GM23338 (cell line): ENCODE data around the gene SBNO1. TPM values are rescaled to one million over a fixed set of nuclear protein-coding genes. Genes with fewer than 3 reads are reported as not detected.
"Not testable (repeated sequence)": the region's sequence is repeated elsewhere in the genome, so short reads cannot be mapped to it uniquely, and the experiment has no call there.

ENCODE experiments used
- ATAC-seq: fragments of 200-7000 bp; cut with Tn5 transposase; 3 replicates; pipeline ENCODE4 v1.9.1; 2020
- DNase-seq: peaks from one replicate; pipeline ENCODE4 v3.0.0-alpha.2; 2015; ENCODE audit warnings: low spot score
- H2AFZ ChIP-seq: fragments of 200-600 bp; sonication (generic); 2 replicates; pipeline ENCODE4 v1.8.0; 2016; ENCODE audit warnings: antibody characterized with exemption, mild to moderate bottlenecking, moderate library complexity
- H3F3A ChIP-seq: fragments of 200-600 bp; sonication (generic); replicated peaks from 2 replicates; pipeline ENCODE4 v1.8.0; 2017; ENCODE audit warnings: antibody characterized with exemption, mixed run types, low read depth
- H3K27ac ChIP-seq: fragments of 200-600 bp; sonication (generic); 2 replicates; pipeline ENCODE4 v1.6.1; 2016; ENCODE audit warnings: low read depth
- H3K27me3 ChIP-seq: fragments of 200-600 bp; sonication (generic); 2 replicates; pipeline ENCODE4 v1.8.0; 2016; ENCODE audit warnings: mild to moderate bottlenecking, mixed run types, moderate library complexity; ENCODE audit not compliant: insufficient read depth
- H3K36me3 ChIP-seq: fragments of 200-600 bp; sonication (generic); 2 replicates; pipeline ENCODE4 v1.8.0; 2016; ENCODE audit warnings: mild to moderate bottlenecking; ENCODE audit not compliant: insufficient read depth
- H3K4me1 ChIP-seq: fragments of 200-600 bp; sonication (generic); 2 replicates; pipeline ENCODE4 v1.8.0; 2016; ENCODE audit warnings: mild to moderate bottlenecking, moderate library complexity; ENCODE audit not compliant: insufficient read depth
- H3K4me2 ChIP-seq: fragments of 200-600 bp; sonication (generic); 2 replicates; pipeline ENCODE4 v1.7.1; 2017; ENCODE audit warnings: mixed run types
- H3K4me3 ChIP-seq: fragments of 200-600 bp; sonication (generic); 2 replicates; pipeline ENCODE4 v1.6.1; 2016; ENCODE audit warnings: mixed run types
- H3K79me2 ChIP-seq: fragments of 200-600 bp; sonication (generic); replicated peaks from 2 replicates; pipeline ENCODE4 v1.8.0; 2017; ENCODE audit warnings: mild to moderate bottlenecking; ENCODE audit not compliant: insufficient read depth
- H3K9me2 ChIP-seq: fragments of 200-600 bp; sonication (generic); 2 replicates; pipeline ENCODE4 v1.8.0; 2017; ENCODE audit not compliant: insufficient read depth
- H4K20me1 ChIP-seq: fragments of 200-600 bp; sonication (generic); replicated peaks from 2 replicates; pipeline ENCODE4 v1.8.0; 2017; ENCODE audit warnings: mild to moderate bottlenecking; ENCODE audit not compliant: insufficient read depth
- H3K27ac Mint-ChIP-seq: 2 replicates; pipeline ENCODE4 v1.8.0; 2020; ENCODE audit warnings: inconsistent platforms, mild to moderate bottlenecking, moderate library complexity, mixed read lengths
- H3K27me3 Mint-ChIP-seq: 3 replicates; pipeline ENCODE4 v1.8.0; 2022; ENCODE audit warnings: low read depth, mild to moderate bottlenecking, moderate library complexity, mixed read lengths, inconsistent platforms; ENCODE audit not compliant: insufficient read depth, poor library complexity
- H3K36me3 Mint-ChIP-seq: 3 replicates; pipeline ENCODE4 v1.8.0; 2021; ENCODE audit warnings: low read depth, mild to moderate bottlenecking, inconsistent platforms, moderate library complexity, mixed read lengths
- H3K4me1 Mint-ChIP-seq: 3 replicates; pipeline ENCODE4 v1.8.0; 2020; ENCODE audit warnings: mild to moderate bottlenecking, inconsistent platforms, mixed read lengths
- H3K4me3 Mint-ChIP-seq: 3 replicates; pipeline ENCODE4 v1.8.0; 2021; ENCODE audit warnings: moderate library complexity, mild to moderate bottlenecking, inconsistent platforms, mixed read lengths
- H3K9me3 Mint-ChIP-seq: 3 replicates; pipeline ENCODE4 v1.8.0; 2020; ENCODE audit warnings: moderate library complexity, mild to moderate bottlenecking, inconsistent platforms, mixed read lengths
- EZH2 ChIP-seq: fragments of 200-600 bp; sonication (generic); IDR thresholded peaks from one replicate; pipeline ENCODE4 v1.8.0; 2017; ENCODE audit warnings: antibody characterized with exemption, mild to moderate bottlenecking, low read depth; ENCODE audit not compliant: unreplicated experiment
- EZH2phosphoT487 ChIP-seq: fragments of 200-600 bp; sonication (generic); IDR thresholded peaks from one replicate; pipeline ENCODE4 v1.8.1; 2018; ENCODE audit warnings: antibody characterized with exemption; ENCODE audit not compliant: unreplicated experiment
- POLR2AphosphoS5 ChIP-seq: IDR thresholded peaks from 2 replicates; pipeline ENCODE4 v1.6.1; 2016; ENCODE audit warnings: antibody characterized with exemption, low read depth
- ZNF114 ChIP-seq: fragments of 250-450 bp; sonication (Bioruptor Pico); IDR thresholded peaks from 2 replicates; pipeline ENCODE4 v1.5.0; 2020; ENCODE audit warnings: mild to moderate bottlenecking, moderate library complexity
- ZNF331 ChIP-seq: fragments of 250-450 bp; sonication (Bioruptor Pico); IDR thresholded peaks from 2 replicates; pipeline ENCODE4 v1.5.0; 2020; ENCODE audit warnings: low read depth, mild to moderate bottlenecking, moderate library complexity
- polyA plus RNA-seq: library from polyadenylated mRNA; unstranded; fragments of >200 nt; fragmentation: Nextera tagmentation; extraction: Ambion mirVana; gene quantifications from 2 replicates; pipeline ENCODE4 v1.2.1, GENCODE V29; 2016
- total RNA-seq: library from RNA; depleted of rRNA; stranded (reverse); fragments of >200 nt; shearing (Covaris generic); gene quantifications from 2 replicates; pipeline ENCODE4 v1.2.3, GENCODE V29; 2014
- TF ChIP-seq, protein P1 (sequence below), 2 experiments: fragments of 200-600 bp in 1 of 2; sonication (generic) in 1 of 2; conservative IDR thresholded peaks; 2 replicates each; pipeline versions ENCODE4 v1.5.1 to v1.6.1; 2016 to 2017; ENCODE audit warnings: antibody characterized with exemption in 2 of 2, low read depth in 2 of 2, mild to moderate bottlenecking in 2 of 2, moderate library complexity in 1 of 2
- TF ChIP-seq, protein P2 (sequence below): fragments of 250-450 bp; sonication (Bioruptor Pico); IDR thresholded peaks from 2 replicates; pipeline ENCODE4 v1.5.0; 2020; ENCODE audit warnings: mild to moderate bottlenecking, moderate library complexity

SBNO1 gene
- total and polyA plus RNA-seq, 2 experiments from 2014 or later: 34.9 to 49.5 TPM

DNA sequence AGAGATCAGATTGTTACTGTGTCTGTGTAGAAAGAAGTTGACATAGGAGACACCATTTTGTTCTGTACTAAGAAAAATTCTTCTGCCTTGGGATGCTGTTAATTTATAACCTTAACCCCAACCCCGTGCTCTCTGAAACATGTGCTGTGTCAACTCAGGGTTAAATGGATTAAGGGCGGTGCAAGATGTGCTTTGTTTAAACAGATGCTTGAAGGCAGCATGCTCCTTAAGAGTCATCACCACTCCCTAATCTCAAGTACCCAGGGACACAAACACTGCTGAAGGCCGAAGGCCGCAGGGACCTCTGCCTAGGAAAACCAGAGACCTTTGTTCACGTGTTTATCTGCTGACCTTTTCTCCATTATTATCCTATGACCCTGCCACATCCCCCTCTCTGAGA lies 7.8 kb upstream of the SBNO1 start:
- H3K4me1 ChIP-seq, H2AFZ ChIP-seq, H3K4me3 Mint-ChIP-seq, H3K36me3 ChIP-seq, H3K4me3 ChIP-seq, H3K27ac Mint-ChIP-seq, DNase-seq, H3F3A ChIP-seq, ATAC-seq, H3K36me3 Mint-ChIP-seq, H3K27me3 Mint-ChIP-seq, H3K27ac ChIP-seq, H4K20me1 ChIP-seq, H3K4me1 Mint-ChIP-seq, H3K27me3 ChIP-seq, H3K9me2 ChIP-seq, H3K79me2 ChIP-seq, H3K9me3 Mint-ChIP-seq, H3K4me2 ChIP-seq: not testable (repeated sequence)

DNA sequence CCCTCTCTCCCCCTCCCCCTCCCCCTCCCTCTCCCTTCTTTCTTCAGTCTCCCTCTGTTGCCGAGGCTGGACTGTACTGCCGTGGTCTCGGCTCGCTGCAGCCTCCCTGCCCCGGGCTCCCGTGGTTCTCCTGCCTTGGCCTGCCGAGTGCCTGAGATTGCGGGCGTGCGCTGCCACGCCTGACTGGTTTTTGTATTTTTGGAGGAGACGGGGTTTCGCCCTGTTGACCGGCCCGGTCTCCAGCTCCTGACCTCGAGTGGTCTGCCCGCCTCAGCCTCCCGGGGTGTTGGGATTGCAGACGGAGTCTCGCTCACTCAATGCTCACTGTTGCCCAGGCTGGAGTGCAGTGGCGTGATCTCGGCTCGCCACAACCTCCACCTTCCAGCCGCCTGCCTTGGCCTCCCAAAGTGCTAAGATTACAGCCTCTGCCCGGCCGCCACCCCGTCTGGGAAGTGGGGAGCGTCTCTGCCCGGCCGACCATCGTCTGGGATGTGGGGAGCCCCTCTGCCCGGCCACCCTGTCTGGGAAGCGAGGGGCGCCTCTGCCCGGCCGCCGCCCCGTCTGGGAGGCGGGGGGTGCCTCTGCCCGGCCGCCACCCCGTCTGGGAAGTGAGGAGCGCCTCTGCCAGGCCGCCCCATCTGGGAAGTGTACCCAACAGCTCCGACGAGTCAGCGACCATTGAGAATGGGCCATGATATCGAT lies 7.2 kb upstream of the SBNO1 start:
- H3K9me3 Mint-ChIP-seq, H3K4me1 ChIP-seq, H4K20me1 ChIP-seq, H3K27me3 ChIP-seq, H3K4me1 Mint-ChIP-seq, H2AFZ ChIP-seq, H3K4me3 ChIP-seq, H3K9me2 ChIP-seq, ATAC-seq, H3K27ac ChIP-seq, H3K4me2 ChIP-seq, H3K36me3 Mint-ChIP-seq, H3K27ac Mint-ChIP-seq, H3K27me3 Mint-ChIP-seq, H3K36me3 ChIP-seq, H3F3A ChIP-seq, H3K79me2 ChIP-seq, H3K4me3 Mint-ChIP-seq, DNase-seq: not testable (repeated sequence)

DNA sequence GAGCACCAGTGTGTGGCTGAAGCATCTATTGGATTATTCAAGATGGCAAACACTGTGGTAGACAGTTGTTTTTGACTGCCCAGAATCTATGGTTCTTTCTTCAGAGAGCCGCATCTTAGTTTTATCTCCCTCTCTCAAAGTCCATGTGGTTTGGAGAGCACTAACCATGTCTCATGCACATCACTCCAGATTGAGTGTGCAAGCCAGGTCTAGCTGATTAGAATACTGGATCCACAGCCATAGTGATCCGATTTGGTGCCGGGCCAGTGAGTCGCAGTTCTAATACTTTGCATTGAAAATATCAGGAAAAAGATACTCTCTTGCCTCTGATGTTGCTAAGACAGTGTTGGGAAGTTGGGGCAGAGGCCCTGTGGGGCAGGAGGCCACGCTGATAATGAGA lies 4.6 kb upstream of the SBNO1 start:
- H3K79me2 ChIP-seq: peaks cover 3% of the 10 kb centered on the region
- Mint-ChIP-seq H3K4me1 (peaks cover 3% of the 10 kb centered on the region), H3K4me3 (no peak overlapping the region), H3K27ac (no peak overlapping the region), H3K27me3 (peaks cover 3% of the 10 kb centered on the region), H3K9me3 (no peaks in the 10 kb centered on the region), H3K36me3 (no peaks in the 10 kb centered on the region)
- TF ChIP-seq, protein P1, sequence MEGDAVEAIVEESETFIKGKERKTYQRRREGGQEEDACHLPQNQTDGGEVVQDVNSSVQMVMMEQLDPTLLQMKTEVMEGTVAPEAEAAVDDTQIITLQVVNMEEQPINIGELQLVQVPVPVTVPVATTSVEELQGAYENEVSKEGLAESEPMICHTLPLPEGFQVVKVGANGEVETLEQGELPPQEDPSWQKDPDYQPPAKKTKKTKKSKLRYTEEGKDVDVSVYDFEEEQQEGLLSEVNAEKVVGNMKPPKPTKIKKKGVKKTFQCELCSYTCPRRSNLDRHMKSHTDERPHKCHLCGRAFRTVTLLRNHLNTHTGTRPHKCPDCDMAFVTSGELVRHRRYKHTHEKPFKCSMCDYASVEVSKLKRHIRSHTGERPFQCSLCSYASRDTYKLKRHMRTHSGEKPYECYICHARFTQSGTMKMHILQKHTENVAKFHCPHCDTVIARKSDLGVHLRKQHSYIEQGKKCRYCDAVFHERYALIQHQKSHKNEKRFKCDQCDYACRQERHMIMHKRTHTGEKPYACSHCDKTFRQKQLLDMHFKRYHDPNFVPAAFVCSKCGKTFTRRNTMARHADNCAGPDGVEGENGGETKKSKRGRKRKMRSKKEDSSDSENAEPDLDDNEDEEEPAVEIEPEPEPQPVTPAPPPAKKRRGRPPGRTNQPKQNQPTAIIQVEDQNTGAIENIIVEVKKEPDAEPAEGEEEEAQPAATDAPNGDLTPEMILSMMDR (conservative IDR thresholded peaks at IDR 0.05; ENCODE audit: low read depth in 2 of 2): no peak
- TF ChIP-seq POLR2AphosphoS5: no peak
- no peak for TF ChIP-seq EZH2
- no peak for TF ChIP-seq ZNF331
- TF ChIP-seq ZNF114 (CRISPR knock-in tag): no peak
- TF ChIP-seq EZH2phosphoT487: no peak
- TF ChIP-seq, protein P2, sequence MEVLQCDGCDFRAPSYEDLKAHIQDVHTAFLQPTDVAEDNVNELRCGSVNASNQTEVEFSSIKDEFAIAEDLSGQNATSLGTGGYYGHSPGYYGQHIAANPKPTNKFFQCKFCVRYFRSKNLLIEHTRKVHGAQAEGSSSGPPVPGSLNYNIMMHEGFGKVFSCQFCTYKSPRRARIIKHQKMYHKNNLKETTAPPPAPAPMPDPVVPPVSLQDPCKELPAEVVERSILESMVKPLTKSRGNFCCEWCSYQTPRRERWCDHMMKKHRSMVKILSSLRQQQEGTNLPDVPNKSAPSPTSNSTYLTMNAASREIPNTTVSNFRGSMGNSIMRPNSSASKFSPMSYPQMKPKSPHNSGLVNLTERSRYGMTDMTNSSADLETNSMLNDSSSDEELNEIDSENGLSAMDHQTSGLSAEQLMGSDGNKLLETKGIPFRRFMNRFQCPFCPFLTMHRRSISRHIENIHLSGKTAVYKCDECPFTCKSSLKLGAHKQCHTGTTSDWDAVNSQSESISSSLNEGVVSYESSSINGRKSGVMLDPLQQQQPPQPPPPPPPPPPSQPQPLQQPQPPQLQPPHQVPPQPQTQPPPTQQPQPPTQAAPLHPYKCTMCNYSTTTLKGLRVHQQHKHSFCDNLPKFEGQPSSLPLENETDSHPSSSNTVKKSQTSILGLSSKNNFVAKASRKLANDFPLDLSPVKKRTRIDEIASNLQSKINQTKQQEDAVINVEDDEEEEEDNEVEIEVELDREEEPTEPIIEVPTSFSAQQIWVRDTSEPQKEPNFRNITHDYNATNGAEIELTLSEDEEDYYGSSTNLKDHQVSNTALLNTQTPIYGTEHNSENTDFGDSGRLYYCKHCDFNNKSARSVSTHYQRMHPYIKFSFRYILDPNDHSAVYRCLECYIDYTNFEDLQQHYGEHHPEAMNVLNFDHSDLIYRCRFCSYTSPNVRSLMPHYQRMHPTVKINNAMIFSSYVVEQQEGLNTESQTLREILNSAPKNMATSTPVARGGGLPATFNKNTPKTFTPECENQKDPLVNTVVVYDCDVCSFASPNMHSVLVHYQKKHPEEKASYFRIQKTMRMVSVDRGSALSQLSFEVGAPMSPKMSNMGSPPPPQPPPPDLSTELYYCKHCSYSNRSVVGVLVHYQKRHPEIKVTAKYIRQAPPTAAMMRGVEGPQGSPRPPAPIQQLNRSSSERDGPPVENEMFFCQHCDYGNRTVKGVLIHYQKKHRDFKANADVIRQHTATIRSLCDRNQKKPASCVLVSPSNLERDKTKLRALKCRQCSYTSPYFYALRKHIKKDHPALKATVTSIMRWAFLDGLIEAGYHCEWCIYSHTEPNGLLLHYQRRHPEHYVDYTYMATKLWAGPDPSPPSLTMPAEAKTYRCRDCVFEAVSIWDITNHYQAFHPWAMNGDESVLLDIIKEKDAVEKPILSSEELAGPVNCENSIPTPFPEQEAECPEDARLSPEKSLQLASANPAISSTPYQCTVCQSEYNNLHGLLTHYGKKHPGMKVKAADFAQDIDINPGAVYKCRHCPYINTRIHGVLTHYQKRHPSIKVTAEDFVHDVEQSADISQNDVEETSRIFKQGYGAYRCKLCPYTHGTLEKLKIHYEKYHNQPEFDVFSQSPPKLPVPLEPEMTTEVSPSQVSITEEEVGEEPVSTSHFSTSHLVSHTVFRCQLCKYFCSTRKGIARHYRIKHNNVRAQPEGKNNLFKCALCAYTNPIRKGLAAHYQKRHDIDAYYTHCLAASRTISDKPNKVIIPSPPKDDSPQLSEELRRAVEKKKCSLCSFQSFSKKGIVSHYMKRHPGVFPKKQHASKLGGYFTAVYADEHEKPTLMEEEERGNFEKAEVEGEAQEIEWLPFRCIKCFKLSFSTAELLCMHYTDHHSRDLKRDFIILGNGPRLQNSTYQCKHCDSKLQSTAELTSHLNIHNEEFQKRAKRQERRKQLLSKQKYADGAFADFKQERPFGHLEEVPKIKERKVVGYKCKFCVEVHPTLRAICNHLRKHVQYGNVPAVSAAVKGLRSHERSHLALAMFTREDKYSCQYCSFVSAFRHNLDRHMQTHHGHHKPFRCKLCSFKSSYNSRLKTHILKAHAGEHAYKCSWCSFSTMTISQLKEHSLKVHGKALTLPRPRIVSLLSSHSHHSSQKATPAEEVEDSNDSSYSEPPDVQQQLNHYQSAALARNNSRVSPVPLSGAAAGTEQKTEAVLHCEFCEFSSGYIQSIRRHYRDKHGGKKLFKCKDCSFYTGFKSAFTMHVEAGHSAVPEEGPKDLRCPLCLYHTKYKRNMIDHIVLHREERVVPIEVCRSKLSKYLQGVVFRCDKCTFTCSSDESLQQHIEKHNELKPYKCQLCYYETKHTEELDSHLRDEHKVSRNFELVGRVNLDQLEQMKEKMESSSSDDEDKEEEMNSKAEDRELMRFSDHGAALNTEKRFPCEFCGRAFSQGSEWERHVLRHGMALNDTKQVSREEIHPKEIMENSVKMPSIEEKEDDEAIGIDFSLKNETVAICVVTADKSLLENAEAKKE (CRISPR knock-in tag): no peak
- ATAC-seq: no peak
- H3K36me3 ChIP-seq: no peaks in the 10 kb centered on the region
- no peaks in the 10 kb centered on the region for H3K4me1 ChIP-seq
- H3K27me3 ChIP-seq: no peaks in the 10 kb centered on the region
- H4K20me1 ChIP-seq: no peaks in the 10 kb centered on the region
- H3F3A ChIP-seq: no peaks in the 10 kb centered on the region
- DNase-seq: no peak
- H3K27ac ChIP-seq: no peak overlapping the region
- no peak overlapping the region for H2AFZ ChIP-seq
- H3K4me2 ChIP-seq: no peak overlapping the region
- H3K4me3 ChIP-seq: no peak overlapping the region
- H3K9me2 ChIP-seq: no peaks in the 10 kb centered on the region
